B cell (primary cell): ENCODE measurements around the gene RALGAPA2.

Source experiments
- EZH2 ChIP-seq: IDR thresholded peaks from 2 replicates; pipeline ENCODE4 v1.6.1; 2012; ENCODE audit warnings: borderline replicate concordance, low read depth, mild to moderate bottlenecking, moderate library complexity, low read length; ENCODE audit not compliant: insufficient read depth, poor library complexity, severe bottlenecking
- TF ChIP-seq, protein P1 (sequence below): fragments of 200-600 bp; IDR thresholded peaks from one replicate; pipeline ENCODE4 v1.8.0; 2022; ENCODE audit warnings: antibody characterized with exemption, mild to moderate bottlenecking

DNA sequence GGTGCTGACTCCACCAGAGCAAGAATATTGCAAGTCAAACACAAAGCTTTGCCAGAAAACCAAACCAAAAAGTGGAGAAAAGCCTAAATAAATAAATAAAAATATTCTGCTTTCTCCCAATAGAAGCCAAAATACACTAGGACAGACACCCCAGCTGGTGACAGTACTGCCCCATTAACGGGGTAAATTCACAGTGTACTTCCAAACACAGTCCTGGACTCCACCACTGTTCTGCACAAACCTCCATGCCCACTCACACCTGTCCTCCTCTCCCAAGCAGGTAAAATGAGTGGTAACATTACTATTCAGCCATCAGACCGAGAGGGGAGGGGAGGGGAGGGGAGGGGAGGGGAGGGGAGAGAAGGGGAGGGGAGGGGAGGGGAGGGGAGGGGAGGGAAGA is 70.7 kb downstream of the RALGAPA2 start:
- TF ChIP-seq, protein P1, sequence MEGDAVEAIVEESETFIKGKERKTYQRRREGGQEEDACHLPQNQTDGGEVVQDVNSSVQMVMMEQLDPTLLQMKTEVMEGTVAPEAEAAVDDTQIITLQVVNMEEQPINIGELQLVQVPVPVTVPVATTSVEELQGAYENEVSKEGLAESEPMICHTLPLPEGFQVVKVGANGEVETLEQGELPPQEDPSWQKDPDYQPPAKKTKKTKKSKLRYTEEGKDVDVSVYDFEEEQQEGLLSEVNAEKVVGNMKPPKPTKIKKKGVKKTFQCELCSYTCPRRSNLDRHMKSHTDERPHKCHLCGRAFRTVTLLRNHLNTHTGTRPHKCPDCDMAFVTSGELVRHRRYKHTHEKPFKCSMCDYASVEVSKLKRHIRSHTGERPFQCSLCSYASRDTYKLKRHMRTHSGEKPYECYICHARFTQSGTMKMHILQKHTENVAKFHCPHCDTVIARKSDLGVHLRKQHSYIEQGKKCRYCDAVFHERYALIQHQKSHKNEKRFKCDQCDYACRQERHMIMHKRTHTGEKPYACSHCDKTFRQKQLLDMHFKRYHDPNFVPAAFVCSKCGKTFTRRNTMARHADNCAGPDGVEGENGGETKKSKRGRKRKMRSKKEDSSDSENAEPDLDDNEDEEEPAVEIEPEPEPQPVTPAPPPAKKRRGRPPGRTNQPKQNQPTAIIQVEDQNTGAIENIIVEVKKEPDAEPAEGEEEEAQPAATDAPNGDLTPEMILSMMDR: no peak
- no peak for TF ChIP-seq EZH2
